ENCODE data around the gene FYN. TPM values are rescaled to one million over a fixed set of nuclear protein-coding genes. Genes with fewer than 3 reads are reported as not detected.
A peak's percentile ranks its signal among the peaks of the same experiment; 100 is the strongest.

The FYN gene
- total RNA-seq, 1 donor from 2014 or later, result 474 TPM

DNA sequence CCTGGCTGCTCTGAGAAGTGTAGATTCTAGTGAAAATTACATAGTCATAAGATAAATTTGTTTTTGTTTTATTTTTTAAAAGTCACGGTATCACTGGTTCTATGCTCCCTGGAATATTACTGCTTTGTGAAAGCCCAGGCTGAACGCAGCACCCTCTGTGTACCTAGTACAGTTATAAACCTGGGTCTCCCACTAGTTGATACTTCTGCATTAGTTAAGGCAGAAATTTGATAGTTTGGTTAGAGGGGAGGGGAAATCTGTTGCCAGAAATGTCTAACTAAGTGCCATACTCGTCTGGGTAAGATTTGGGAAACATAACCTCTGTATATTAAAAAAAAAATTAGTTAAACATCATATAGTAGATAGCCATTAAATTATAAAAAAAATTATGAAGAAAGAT, 156.9 kb downstream of the FYN start:
- H3K4me1 Mint-ChIP-seq (ENCODE audit: unreplicated experiment), result peaks cover 44% of the 10 kb centered on the region
- peaks cover 73% of the 10 kb centered on the region for H3K36me3 Mint-ChIP-seq (ENCODE audit: low read depth, unreplicated experiment)
- H3K27me3 Mint-ChIP-seq (ENCODE audit: unreplicated experiment), result peaks cover 13% of the 10 kb centered on the region
- no peak for DNase-seq (ENCODE audit: low spot score)
- peak overlapping the region; percentile 57 for H3K4me3 Mint-ChIP-seq (ENCODE audit: unreplicated experiment)
- TF ChIP-seq CTCF (IDR thresholded peaks at IDR 0.05; ENCODE audit: unreplicated experiment), result no peak
- H3K9me3 Mint-ChIP-seq (ENCODE audit: unreplicated experiment), result no peaks in the 10 kb centered on the region
- no peak overlapping the region for H3K27ac Mint-ChIP-seq (ENCODE audit: unreplicated experiment)

GRCh38 chr6:111715321-111715720, 157.9 kb downstream of the FYN start:
- Mint-ChIP-seq H3K4me3 (ENCODE audit: unreplicated experiment) (no peak overlapping the region), H3K27ac (ENCODE audit: unreplicated experiment) (no peak overlapping the region)
- no peak for DNase-seq (ENCODE audit: low spot score)

DNA sequence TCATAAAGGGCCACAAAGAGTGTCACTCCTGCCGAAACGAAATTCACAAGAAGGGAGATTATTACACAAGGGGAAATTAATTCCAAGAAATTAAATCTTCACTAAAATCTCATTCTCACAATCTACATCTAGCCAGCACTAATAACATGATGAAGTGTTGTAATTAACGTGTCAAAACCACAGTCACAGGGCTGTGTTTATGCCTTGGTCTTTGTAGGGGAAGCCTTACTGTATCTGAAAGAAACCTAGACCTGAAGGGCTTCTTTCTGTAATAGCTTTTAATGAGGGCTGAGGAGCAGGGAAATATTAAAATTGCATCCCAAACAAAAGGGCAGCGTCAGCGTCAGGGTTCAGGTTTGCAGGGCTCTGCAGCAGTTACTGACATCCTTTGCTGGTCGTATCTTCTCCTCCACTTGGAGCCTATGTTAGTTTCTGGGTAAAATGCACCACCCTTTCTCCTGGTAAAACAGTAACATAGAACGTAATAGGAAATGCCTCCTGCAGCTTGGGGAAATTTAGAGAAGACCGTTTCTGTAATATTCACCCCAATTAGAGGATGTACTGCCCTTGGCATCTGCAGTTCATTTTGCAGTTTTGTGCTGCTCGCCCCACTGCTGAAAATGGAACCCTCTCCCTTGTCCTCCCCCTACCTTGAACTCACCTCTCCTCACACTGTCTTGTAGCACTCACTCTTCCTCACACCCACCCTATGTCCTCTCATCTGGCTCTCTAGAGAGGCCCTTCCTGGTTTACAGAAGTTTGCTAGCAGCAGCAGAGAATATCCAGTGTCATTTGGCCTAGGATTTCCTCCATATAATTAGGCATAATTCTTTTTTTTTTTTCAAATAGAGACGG, 158.6 kb downstream of the FYN start:
- H3K4me3 Mint-ChIP-seq (ENCODE audit: unreplicated experiment), result peak overlapping the region; percentile 48
- peaks cover 11% of the 10 kb centered on the region for H3K27me3 Mint-ChIP-seq (ENCODE audit: unreplicated experiment)
- H3K27ac Mint-ChIP-seq (ENCODE audit: unreplicated experiment), result peak overlapping the region; percentile 45
- H3K4me1 Mint-ChIP-seq (ENCODE audit: unreplicated experiment), result peaks cover 37% of the 10 kb centered on the region
- TF ChIP-seq CTCF (IDR thresholded peaks at IDR 0.05; ENCODE audit: unreplicated experiment), result no peak
- no peaks in the 10 kb centered on the region for H3K9me3 Mint-ChIP-seq (ENCODE audit: unreplicated experiment)
- DNase-seq (ENCODE audit: low spot score), result no peak
- peaks cover 61% of the 10 kb centered on the region for H3K36me3 Mint-ChIP-seq (ENCODE audit: low read depth, unreplicated experiment)

More at GRCh38 chr6:111715321-111715720, 157.9 kb downstream of the FYN start:
- peaks cover 11% of the 10 kb centered on the region for H3K27me3 Mint-ChIP-seq (ENCODE audit: unreplicated experiment)
- peaks cover 38% of the 10 kb centered on the region for H3K4me1 Mint-ChIP-seq (ENCODE audit: unreplicated experiment)
- H3K9me3 Mint-ChIP-seq (ENCODE audit: unreplicated experiment), result no peaks in the 10 kb centered on the region
- no peak for TF ChIP-seq CTCF (IDR thresholded peaks at IDR 0.05; ENCODE audit: unreplicated experiment)
- H3K36me3 Mint-ChIP-seq (ENCODE audit: low read depth, unreplicated experiment), result peaks cover 66% of the 10 kb centered on the region

DNA sequence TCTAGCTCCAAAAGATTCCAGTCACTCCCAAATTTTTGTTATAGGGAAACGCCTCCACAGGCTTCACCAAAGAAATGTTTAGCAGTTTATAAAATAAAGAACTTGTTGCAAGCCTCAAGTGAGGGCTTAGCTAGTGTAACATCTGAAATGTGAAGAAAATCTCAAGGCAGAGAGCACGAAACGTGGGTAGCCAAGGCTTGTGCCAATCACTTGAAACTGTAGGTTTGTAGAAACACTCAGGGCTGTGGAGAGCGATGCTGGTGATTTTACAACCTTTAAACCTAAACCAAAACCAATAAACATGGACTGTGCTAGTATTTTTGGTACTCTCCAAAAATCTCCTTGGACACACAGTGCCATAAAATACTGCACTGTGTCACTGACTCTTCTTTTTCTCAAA, 159.4 kb downstream of the FYN start:
- no peak for DNase-seq (ENCODE audit: low spot score)
- Mint-ChIP-seq H3K27me3 (ENCODE audit: unreplicated experiment) (peaks cover 9% of the 10 kb centered on the region), H3K27ac (ENCODE audit: unreplicated experiment) (no peak overlapping the region), H3K4me1 (ENCODE audit: unreplicated experiment) (peaks cover 35% of the 10 kb centered on the region), H3K4me3 (ENCODE audit: unreplicated experiment) (no peak overlapping the region), H3K9me3 (ENCODE audit: unreplicated experiment) (no peaks in the 10 kb centered on the region), H3K36me3 (ENCODE audit: low read depth, unreplicated experiment) (peaks cover 57% of the 10 kb centered on the region)
- no peak for TF ChIP-seq CTCF (IDR thresholded peaks at IDR 0.05; ENCODE audit: unreplicated experiment)

DNA sequence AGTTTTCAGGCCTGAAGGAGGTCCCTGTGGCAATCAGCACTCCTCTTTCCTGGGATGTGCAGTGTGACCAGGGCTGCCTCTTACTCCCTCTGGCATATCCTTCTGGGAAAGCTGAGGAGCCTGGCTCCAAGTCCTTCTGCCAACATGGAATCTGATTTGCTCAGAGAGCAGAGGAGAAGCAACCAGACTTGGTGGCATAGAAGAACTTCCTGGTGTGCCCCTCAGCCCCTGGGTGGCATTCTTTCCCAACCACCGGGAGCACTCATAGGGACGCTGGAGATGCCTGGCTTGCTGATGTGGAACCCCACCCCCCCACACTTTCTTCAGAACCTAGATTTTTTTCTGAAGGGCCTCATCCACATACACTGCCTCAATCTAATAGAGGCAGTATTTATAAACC, 160.0 kb downstream of the FYN start:
- Mint-ChIP-seq H3K9me3 (ENCODE audit: unreplicated experiment) (no peaks in the 10 kb centered on the region), H3K27ac (ENCODE audit: unreplicated experiment) (no peak overlapping the region), H3K27me3 (ENCODE audit: unreplicated experiment) (peaks cover 9% of the 10 kb centered on the region), H3K36me3 (ENCODE audit: low read depth, unreplicated experiment) (peaks cover 53% of the 10 kb centered on the region), H3K4me3 (ENCODE audit: unreplicated experiment) (no peak overlapping the region), H3K4me1 (ENCODE audit: unreplicated experiment) (peaks cover 35% of the 10 kb centered on the region)
- no peak for TF ChIP-seq CTCF (IDR thresholded peaks at IDR 0.05; ENCODE audit: unreplicated experiment)
- DNase-seq (ENCODE audit: low spot score), result no peak
